ENCODE results near the gene PLPP4.

DNA sequence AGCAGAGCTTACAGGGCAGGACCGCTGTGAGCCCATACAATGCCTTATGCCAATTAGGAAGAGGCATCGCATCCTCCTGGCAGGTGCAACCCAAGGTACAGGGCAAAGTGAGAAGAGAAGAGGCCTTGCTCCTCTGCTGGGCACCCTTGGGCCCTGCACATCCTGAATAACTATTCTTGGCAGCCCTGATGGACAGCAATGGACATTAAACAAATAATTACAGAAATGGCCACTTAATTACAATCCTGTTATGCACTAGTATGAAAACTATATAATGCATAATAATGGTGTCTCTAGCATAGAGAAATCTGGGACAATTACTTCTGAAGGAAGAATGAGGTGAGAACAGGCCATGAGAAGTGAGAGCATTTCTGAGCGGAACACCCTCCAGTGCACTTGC lies 83.5 kb downstream of the PLPP4 start:
- TF ChIP-seq, protein P1, sequence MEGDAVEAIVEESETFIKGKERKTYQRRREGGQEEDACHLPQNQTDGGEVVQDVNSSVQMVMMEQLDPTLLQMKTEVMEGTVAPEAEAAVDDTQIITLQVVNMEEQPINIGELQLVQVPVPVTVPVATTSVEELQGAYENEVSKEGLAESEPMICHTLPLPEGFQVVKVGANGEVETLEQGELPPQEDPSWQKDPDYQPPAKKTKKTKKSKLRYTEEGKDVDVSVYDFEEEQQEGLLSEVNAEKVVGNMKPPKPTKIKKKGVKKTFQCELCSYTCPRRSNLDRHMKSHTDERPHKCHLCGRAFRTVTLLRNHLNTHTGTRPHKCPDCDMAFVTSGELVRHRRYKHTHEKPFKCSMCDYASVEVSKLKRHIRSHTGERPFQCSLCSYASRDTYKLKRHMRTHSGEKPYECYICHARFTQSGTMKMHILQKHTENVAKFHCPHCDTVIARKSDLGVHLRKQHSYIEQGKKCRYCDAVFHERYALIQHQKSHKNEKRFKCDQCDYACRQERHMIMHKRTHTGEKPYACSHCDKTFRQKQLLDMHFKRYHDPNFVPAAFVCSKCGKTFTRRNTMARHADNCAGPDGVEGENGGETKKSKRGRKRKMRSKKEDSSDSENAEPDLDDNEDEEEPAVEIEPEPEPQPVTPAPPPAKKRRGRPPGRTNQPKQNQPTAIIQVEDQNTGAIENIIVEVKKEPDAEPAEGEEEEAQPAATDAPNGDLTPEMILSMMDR (IDR thresholded peaks at IDR 0.05), result no peak
- TF ChIP-seq POLR2A (IDR thresholded peaks at IDR 0.05), result no peak
